ENCODE measurements around the gene RAD51B.

The RAD51B gene

GRCh38 chr14:68591786-68592185 lies 772.2 kb downstream of the RAD51B start:
- DNase-seq: no peak

GRCh38 chr14:68592948-68593556 lies 773.5 kb downstream of the RAD51B start:
- DNase-seq: no peak

GRCh38 chr14:68593806-68594536 lies 774.4 kb downstream of the RAD51B start:
- DNase-seq: no peak

GRCh38 chr14:68594737-68595380 lies 775.3 kb downstream of the RAD51B start:
- no peak for DNase-seq

- no peak for DNase-seq
These were observed 776.6 kb downstream of the RAD51B start for GRCh38 chr14:68596211-68596610.

GRCh38 chr14:68596701-68597100 lies 777.1 kb downstream of the RAD51B start:
- DNase-seq: no peak

GRCh38 chr14:68598089-68598488 lies 778.5 kb downstream of the RAD51B start:
- DNase-seq: no peak

- no peak for DNase-seq
These were observed 779.3 kb downstream of the RAD51B start for GRCh38 chr14:68598621-68599447.

- no peak for DNase-seq
These were observed 780.5 kb downstream of the RAD51B start for GRCh38 chr14:68599896-68600610.

GRCh38 chr14:68602507-68602906 lies 782.9 kb downstream of the RAD51B start:
- DNase-seq: no peak

GRCh38 chr14:68603533-68604360 lies 784.2 kb downstream of the RAD51B start:
- DNase-seq: no peak

GRCh38 chr14:68604361-68604730 lies 784.8 kb downstream of the RAD51B start:
- DNase-seq: no peak

GRCh38 chr14:68604822-68605221 lies 785.2 kb downstream of the RAD51B start:
- DNase-seq: no peak

GRCh38 chr14:68606176-68606575 lies 786.6 kb downstream of the RAD51B start:
- no peak for DNase-seq

- DNase-seq: no peak
These were observed 787.1 kb downstream of the RAD51B start for GRCh38 chr14:68606644-68607043.

GRCh38 chr14:68607081-68607866 lies 787.7 kb downstream of the RAD51B start:
- DNase-seq: no peak

- DNase-seq: no peak
These were observed 788.4 kb downstream of the RAD51B start for GRCh38 chr14:68607867-68608573.

GRCh38 chr14:68608574-68608962 lies 789.0 kb downstream of the RAD51B start:
- no peak for DNase-seq

- DNase-seq: no peak
These were observed 789.4 kb downstream of the RAD51B start for GRCh38 chr14:68609012-68609411.

GRCh38 chr14:68610251-68610793 lies 790.7 kb downstream of the RAD51B start:
- DNase-seq: no peak
